Activated CD4-positive, alpha-beta T cell treated with anti-CD3 and anti-CD28 coated beads, Interleukin-2, amount 50 U/mL, for 4 hours (primary cell): ENCODE results near the gene HAPLN2.
"Not testable (repeated sequence)": the region's sequence is repeated elsewhere in the genome, so short reads cannot be mapped to it uniquely, and the experiment has no call there.

Source experiments
- DNase-seq, 2 experiments: peaks; one replicate each; pipeline ENCODE4 v3.0.0-alpha.2; 2020

HAPLN2 gene

DNA sequence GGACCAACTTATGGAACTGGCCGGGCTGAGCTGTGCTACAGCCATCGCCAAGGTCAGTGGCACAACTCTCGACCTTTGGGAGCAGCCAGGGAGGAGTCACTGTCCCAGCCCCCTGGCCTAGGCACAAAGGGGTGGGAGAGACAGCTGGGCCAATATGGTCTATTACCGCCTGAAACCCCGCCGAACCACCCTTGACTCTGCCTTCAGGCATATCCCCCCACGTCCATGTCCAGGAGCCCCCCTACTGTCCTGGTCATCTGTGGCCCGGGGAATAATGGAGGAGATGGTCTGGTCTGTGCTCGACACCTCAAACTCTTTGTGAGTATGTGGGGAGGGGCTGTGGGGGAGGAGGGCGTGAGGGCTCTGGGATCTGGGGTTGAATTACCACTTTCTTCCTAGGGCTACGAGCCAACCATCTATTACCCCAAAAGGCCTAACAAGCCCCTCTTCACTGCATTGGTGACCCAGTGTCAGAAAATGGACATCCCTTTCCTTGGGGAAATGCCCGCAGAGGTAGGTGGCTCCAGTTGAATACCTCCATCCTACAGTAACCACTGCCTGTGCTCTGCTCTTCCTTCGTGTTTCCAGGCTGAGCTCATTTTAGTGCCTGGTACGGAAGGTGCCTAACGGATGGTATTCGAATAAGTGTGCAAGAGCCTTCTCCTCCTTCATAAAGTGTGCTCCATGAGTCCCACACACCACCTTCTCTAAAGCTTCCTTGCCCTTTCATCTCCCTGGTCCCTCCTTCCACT lies 26.9 kb upstream of the HAPLN2 start:
- DNase-seq, result no peak

DNA sequence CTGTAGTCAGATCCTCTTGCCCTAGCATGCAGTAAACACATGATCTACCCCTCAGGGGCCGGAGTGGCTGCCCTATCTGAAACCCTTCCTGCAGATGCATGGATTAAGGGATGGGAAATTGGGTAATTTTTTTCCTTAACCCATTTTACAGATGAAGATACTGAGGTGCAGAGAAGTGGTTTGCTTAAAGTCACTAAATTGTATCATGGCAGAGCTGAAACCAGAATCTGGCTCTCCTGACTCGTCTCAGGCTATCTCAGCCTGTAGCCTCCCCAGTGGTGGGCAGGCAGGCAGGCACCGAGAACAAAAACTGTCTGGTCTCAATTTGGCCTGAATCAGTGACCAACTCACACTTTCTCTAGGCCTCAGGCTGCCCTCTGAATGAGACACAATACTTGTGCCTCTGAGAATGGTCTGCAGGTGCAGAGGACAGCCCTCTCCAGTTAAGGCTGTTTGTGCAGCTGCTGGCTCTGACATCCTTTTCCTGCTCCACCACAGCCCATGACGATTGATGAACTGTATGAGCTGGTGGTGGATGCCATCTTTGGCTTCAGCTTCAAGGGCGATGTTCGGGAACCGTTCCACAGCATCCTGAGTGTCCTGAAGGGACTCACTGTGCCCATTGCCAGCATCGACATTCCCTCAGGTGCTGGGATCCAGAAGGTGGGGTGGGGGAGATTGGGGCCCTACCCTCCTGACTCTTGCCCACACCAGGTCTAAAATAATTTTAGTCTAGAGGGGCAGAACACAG lies 26.1 kb upstream of the HAPLN2 start:
- no peak for DNase-seq

DNA sequence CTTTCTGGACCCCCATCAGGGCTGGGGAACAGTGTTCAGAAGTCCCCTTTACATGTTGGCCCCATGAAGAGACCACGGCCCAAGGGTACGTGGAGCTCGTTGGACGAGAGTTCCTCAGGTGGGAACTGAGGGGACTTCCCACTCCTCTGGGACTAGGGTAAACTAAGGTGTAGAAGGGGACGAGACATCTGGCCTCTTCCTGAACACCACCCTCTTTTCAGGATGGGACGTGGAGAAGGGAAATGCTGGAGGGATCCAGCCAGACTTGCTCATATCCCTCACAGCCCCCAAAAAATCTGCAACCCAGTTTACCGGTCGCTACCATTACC lies 25.6 kb upstream of the HAPLN2 start:
- DNase-seq, result no peak

DNA sequence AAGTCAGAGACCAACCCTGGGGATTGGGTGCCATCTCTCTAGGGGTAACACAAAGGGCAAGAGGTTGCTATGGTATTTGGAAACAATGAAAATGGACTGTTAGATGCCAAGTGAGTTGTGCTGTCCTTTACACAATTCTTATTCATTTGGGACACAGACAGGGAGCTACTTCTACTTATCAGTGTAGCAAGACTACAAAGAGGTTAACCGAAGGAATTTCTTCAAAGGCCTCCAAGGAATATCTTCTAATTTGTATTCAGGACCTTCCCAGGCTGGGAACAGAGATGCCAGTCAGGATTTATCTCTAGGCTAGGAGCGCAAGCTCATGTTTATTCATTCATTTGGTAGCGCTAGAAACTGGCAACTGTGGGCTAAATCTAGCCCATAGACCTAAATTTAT lies 25.0 kb upstream of the HAPLN2 start:
- DNase-seq, result no peak

DNA sequence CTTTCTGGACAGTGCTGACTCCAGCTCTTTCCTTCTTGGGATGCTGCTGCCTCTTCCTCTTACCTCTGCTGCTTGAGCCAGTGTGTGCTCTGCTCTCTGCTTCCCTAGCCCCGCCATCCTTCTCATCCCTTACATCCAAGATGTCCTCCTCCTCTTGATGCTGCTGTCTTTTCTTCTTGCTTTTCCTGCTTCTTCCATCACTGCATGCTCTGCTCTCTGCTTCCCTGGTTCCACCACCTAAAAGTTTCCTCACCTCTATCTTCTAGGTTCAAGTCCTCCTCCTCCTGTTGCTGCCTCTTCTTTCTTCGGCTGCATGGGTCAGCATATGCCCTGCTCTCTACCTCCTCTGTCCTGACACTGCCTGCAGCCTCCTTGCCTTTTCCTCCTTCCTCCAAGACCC lies 24.2 kb upstream of the HAPLN2 start:
- DNase-seq, result no peak

DNA sequence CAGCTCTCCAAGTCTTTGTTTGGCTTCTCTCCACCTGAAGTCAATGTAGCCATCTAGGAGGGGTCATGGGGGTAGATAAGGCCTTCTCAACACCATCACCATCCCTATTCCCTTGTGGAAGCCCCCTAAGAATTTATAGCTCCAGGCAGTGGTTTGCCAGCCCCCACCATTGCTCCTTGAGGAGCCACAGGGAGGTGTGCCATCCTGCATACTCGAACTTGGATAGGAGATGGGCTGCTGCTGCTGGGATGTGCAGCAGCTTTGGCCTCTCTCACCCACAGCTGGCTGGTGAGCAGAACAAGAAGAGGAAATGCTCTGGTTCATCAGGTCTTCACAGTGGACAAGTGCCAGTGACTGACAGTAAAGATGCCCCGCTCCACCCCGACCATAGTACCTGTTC lies 22.8 kb upstream of the HAPLN2 start:
- no peak for DNase-seq

DNA sequence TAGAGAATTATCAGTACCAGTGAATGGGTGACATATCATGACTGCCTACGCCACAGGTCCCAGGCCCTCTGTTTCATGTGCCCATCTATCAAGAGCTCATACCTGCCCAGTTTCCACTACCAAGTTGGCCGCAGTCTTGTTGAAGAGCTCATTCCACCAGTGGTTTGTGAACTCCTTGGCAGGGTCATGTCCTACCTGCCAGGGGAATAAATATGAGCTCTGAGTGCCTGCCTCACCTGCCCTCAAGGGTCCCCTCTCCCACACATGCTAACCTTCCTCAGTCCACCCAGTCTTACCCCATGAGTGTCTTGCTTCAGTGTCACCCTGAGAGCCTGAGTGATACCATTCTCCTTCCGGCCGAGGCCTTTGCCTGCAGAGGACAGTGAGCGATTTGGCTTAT lies 21.1 kb upstream of the HAPLN2 start:
- no peak for DNase-seq

DNA sequence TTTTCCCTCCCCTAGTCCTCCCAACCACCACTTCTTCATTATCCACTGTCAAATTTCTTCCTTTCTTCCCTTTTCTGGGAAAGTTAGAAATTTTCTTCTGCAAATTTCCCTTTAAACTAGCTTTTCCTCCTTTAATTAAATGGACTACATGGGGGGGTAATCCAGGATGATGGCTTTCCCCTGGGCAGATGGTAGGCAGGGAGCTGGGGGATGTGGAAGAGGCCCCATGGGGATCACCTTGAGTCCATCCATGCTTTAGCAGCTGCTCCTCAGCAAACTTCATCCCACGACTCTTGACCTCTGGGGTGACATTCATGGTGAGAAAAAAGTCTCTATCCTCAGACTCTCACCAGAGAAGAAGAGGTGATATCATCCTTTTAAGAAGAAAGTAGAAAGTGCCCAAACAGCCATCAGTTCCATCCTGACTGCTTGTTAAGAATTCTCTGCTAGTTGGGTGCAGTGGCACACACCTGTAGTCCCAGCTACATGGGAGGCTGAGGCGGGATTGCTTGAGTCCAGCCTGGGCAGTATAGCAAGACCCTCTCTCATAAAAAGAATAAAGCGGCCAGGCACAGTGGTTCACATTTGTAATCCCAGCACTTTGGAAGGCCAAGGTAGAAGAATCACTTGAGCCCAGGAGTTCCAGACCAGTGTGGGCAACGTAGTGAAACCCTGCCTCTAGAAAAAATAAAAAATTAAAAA lies 20.3 kb upstream of the HAPLN2 start:
- DNase-seq, result no peak

DNA sequence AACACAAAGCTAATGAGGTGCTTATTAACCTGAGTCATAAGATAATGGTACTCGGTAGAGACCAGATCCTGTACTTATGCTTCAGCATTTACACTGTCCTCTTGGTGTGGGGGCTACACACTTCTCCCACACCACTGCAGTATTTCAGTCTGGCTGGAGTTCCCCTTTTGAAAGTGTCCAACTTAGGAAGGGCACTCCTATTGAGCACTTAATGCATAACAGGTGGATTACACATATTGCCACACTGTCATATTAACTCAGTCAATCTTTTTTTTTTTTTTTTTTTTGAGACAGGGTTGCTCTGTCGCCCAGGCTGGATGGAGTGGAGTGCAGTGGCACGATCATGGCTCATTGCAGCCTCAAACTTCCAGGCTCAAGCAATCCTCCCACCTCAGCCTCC lies 19.4 kb upstream of the HAPLN2 start:
- DNase-seq, result no peak

DNA sequence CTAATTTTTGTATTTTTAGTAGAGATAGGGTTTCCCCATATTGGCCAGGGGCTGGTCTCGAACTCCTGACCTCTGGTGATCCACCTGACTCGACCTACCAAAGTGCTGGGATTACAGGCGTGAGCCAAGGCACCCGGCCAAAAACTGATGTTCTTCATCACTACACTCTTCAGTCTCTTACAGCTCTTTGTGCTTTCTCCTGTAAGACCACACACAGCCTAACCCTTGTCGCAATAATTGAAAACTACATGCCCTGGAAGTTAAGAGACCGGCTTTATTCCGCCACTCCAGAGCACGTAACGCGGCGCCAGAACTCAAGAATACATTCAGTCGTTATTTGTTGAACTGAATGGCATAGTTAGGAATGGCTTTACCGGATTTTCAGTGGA lies 18.5 kb upstream of the HAPLN2 start:
- DNase-seq, result no peak

DNA sequence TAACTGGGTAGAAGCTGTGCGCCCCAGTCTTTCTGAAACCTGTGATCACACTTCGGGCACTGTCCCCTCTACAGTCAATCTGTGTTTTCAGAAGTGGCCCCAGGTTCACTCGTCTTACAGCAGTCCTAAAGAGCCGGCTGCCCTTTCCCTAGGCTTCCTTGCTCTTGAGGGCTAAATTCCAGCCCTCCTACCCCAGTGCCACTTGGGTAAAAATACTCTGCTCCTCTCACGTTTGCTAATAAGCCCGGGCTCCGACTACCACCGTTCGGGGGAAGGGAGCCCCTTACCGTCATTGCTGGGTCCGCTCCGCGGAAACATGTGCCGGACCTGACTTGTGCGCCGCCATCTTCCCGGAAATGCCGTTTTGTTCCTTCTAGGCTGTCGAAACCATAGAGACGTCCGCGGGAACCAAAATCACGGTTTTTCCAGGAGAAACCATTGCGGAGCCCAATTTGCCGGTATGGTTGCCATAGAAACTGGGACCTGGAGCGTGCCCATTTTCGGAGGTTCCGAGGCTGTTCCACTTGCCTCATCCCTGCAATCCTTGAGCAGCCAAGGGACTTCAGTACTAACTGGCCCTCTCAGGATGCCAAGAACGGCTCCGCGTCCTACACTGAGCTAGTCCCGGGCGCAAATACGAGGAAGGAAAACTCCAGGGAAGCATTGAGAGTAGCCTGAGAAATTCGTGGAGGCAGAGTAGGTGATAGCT lies 17.9 kb upstream of the HAPLN2 start, which contains the start of gene GPATCH4:
Gene GPATCH4 (minus strand): TSS at position 358 of the 709 bp plus-strand sequence.
- DNase-seq, result peak; percentile 71 to 78

DNA sequence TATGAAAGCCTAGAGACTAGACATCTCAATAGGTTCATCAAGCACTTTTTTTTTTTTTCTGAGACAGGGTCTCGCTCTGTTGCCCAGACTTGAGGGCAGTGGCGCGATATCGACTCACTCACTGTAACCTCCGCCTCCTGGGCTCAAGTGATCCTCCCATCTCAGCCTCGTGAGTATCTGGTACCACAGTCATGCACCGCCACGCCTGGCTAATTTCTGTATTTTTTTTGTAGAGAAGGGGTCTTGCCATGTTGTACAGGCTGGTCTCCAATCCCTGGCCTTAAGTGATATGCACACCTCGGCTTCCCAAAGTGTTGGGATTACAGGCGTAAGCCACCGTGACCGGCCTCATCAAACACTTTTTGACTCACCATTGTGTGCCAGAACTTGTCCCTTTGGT lies 17.3 kb upstream of the HAPLN2 start:
- no peak for DNase-seq

DNA sequence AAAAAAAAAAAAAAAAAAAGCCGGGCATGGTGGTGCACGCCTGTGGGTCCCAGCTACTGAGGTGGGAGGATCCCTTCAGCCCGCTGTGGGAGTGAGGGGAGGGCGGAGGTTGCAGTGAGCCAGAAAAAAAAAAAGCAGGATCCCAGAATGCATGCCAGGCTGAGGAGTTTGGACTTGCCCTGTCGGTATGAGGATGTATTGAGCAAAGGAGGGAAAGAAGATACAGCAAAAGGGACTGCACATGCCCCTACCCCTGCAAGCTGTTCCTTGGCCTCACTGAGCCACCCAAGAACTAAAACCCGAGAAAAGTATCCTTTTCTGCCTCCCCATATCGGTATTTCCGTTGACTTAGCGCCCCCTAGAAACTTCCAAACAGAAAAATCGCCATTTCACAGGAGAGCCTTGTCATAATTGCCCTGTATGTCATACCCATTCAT lies 16.6 kb upstream of the HAPLN2 start:
- DNase-seq, result no peak

DNA sequence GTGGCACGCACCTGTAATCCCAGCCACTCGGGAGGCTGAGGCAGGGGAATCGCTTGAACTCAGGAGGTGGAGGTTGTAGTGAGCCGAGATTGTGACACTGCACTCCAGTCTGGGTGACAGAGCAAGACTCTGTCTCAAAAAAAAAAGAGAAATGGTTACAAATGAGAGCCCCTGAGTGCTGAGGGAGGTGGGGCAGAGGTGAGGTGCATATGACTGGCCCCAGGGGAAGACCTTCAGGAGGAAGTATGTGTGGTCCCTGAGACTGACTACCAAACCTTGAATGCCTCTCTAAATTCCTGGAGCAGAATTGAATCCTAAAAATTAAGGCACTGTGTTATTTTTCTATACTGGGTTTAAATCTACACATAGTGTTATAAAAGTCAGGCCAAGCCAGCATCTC lies 11.9 kb upstream of the HAPLN2 start:
- DNase-seq, result not testable (repeated sequence)

DNA sequence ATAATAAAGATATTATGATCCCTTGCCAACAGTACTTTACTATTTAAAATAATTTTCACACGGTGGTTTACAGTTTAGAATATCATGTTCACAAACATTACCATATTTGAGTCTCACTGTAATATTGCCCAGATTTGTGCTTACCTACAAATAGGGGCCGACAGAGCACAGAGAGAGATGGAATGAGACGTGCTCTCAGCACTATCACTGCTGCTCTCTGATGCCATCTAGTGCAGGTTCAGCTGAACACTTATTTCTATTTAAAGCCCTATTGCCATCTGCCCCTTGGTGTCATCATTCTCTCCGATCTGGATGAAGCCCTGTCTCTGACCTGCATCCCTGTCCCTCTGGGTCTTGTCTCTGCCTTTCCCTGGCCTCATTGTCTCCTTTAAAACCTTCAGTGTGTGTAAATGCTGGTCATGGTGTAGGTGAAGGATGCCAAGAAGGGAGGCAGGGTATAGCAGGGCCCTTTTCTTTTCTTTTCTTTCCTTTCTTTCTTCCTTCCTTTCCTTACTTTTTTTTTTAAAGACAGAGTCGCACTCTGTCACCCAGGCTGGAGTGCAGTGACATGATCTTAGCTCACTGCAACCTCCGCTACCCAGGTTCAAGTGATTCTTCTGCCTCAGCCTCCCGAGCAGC lies 11.1 kb upstream of the HAPLN2 start:
- DNase-seq, result peak; percentile 54 to 55

DNA sequence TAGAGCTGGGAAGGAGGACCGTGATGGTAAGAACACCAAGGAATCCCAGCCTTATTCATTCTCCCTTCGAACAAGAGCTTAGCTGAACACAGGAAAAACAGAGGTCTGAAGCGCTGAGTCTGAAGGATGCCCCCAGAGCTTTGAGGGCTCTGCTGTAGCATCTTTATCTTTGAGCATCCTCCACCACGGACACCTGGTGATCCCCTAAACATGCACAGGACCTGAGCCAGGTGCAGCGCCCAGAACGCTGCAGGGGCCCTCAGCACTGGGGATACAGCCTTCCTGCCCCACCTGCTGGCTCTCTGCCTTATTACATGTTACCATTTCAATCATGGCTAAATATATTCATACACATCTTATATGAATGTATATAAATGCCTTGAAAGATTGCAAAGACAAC lies 10.2 kb upstream of the HAPLN2 start:
- peak; percentile 51 to 61 for DNase-seq

DNA sequence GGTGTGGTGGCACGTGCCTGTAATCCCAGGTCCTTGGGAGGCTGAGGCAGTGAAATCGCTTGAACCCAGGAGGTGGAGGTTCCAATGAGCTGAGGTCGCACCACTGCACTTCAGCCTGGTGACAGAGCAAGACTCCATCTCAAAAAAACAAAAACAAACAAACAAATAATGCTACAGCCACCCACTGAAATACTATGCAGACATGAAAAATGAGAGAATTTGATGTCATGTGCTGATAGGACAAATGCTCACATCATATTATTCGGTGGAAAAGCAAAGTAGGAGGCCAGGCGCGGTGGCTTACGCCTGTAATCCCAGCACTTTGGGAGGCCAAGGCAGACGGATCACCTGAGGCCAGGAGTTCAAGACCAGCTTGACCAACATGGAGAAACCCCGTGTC lies 9.1 kb upstream of the HAPLN2 start:
- not testable (repeated sequence) for DNase-seq

DNA sequence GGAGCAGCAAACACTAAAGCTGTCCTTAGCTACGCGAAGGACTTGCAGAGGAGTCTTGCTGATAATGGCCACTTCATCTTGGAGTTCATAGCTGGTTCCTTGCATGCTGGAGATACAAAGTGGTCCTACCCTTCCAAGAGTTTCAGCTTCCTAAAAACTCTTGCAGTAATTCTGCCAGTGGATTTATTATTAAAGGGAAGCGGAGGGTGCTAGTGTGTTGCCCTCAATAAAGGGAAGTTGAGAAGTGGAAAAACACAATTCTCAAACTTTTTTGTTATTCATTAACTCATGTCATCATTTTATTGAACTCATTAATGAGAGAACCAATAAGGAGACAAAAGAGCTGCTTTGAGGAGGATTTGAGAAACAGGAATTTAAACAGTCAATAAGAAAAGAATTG lies 6.5 kb upstream of the HAPLN2 start:
- no peak for DNase-seq

DNA sequence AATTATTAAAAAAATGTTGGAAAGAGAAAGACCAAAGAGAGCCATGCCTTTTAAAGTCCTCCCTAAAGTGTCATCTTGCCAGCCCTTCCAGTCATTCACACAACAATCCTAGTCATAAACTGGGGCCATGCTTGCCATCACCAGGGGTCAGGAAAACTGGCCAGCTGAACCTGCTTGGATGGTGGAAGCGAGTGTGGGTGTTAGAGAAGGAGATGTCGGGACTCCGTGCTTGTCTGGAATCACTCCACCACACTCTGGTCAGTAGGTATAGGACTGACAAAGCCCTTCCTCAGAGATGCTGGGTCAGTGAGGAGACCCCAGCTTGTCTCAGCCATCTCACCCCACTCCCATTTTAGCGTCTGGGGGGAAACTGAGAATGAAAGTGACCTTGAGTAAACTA lies 3.3 kb upstream of the HAPLN2 start:
- no peak for DNase-seq

DNA sequence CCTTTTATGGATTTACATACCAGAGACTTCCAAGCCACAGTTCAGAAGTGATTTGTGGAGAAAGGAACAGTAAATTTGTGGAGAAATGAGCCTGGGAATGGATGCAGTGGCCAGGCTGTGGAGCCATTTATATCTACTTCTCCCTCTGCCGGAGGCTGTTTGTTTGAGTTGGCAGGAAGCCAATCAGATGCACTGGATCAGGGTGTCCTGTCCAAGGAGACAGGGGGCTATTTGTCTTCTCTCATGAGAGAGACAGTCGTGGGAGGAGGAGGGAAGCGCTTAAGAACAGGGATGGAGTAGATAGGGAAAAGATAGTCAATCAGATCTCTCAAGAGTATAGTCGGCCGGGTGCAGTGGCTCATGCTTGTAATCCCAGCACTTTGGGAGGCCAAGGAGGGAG lies 2.8 kb upstream of the HAPLN2 start:
- no peak for DNase-seq

DNA sequence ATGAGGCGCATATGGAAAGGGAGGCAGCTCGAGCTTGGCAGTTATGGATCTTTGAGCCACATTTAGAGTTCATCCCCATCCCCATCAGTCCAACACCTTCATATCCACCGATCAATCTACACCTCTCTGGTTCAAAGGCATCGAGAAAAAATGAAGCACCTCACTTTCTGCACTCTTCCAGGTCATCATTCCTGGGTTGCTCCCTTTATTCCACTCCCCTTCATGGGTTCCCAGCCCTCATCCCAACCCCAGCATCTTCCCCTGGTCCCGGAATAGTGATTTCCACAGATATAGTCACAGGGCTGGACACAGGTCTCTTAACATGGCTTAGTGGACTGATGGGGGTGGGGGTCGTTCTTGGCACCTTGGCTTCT lies 354 bp downstream of the HAPLN2 start:
- no peak for DNase-seq

DNA sequence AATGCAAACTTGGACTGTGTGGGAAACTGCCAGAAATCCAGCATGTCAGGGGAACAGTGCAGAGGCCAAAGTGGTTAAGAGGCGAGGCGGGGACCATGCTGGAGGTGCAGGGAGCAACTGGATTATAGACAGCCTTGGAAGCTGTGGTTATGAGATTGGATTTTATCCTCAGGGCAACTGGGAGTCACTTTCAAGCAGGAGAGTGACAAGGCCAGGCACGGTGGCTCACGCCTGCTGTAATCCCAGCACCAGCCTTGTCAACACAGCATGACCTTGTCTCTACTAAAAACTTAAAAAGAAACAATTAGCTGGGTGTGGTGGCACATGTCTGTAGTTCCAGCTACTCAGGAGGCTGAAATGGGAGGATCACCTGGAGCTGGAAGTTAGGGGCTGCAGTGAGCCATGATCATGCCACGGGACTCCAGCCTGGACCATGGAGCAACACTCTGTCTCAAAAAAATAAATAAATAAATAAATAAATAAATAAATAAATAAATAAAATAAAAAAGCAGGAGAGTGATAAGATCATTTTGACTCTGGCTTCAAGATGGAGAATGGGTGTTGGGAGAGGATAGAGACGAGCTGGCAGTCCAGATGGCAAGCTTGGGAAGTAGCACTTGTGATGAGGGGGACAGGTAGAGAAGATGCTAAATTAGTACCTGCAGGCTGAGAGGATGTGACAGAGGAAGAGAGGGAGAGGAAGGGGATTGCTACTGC lies 3.5 kb downstream of the HAPLN2 start:
- no peak for DNase-seq
